Loucy (cell line): Measurements from ENCODE around the gene DBNDD1.

ENCODE experiments used
- H2AFZ ChIP-seq: fragments of 200-600 bp; sonication (generic); 2 replicates; pipeline ENCODE4 v1.6.0; 2016; ENCODE audit warnings: antibody characterized with exemption, mild to moderate bottlenecking, low read length, moderate library complexity
- H3F3A ChIP-seq: fragments of 200-600 bp; 2 replicates; pipeline ENCODE4 v1.6.0; 2016; ENCODE audit warnings: antibody characterized with exemption, low read depth, mild to moderate bottlenecking
- H3K27me3 ChIP-seq: fragments of 200-600 bp; sonication (generic); 2 replicates; pipeline ENCODE4 v1.6.1; 2014; ENCODE audit warnings: low read length, mild to moderate bottlenecking; ENCODE audit not compliant: insufficient read depth, poor library complexity, severe bottlenecking
- H3K36me3 ChIP-seq: fragments of 200-600 bp; sonication (generic); 2 replicates; pipeline ENCODE4 v1.6.1; 2016; ENCODE audit warnings: low read length; ENCODE audit not compliant: insufficient read depth
- H3K4me1 ChIP-seq: fragments of 200-600 bp; sonication (generic); 2 replicates; pipeline ENCODE4 v1.5.1; 2014; ENCODE audit warnings: low read length, mild to moderate bottlenecking; ENCODE audit not compliant: insufficient read depth, poor library complexity, severe bottlenecking
- H3K4me2 ChIP-seq: fragments of 200-600 bp; sonication (generic); 2 replicates; pipeline ENCODE4 v1.6.0; 2014; ENCODE audit warnings: antibody characterized with exemption, low read length, low read depth, mild to moderate bottlenecking; ENCODE audit not compliant: poor library complexity, severe bottlenecking
- H3K4me3 ChIP-seq: fragments of 200-600 bp; sonication (generic); 2 replicates; pipeline ENCODE4 v1.5.1; 2014; ENCODE audit warnings: low read length, mild to moderate bottlenecking, mixed read lengths; ENCODE audit not compliant: poor library complexity, severe bottlenecking
- H3K79me2 ChIP-seq: fragments of 200-600 bp; sonication (generic); 2 replicates; pipeline ENCODE4 v1.6.1; 2014; ENCODE audit warnings: low read length; ENCODE audit not compliant: insufficient read depth
- H3K9ac ChIP-seq: fragments of 200-600 bp; sonication (generic); 2 replicates; pipeline ENCODE4 v1.6.0; 2014; ENCODE audit warnings: mild to moderate bottlenecking, low read depth, low read length, moderate library complexity; ENCODE audit not compliant: poor library complexity, severe bottlenecking
- H3K9me2 ChIP-seq: fragments of 200-600 bp; sonication (generic); replicated peaks from 2 replicates; pipeline ENCODE4 v1.6.1; 2016; ENCODE audit warnings: low read depth, low read length, mixed read lengths
- H3K9me3 ChIP-seq: fragments of 200-600 bp; sonication (generic); 2 replicates; pipeline ENCODE4 v1.6.1; 2014; ENCODE audit warnings: mild to moderate bottlenecking, antibody characterized with exemption, low read length, low read depth; ENCODE audit not compliant: insufficient read depth
- H4K20me1 ChIP-seq: fragments of 200-600 bp; sonication (generic); 2 replicates; pipeline ENCODE4 v1.6.0; 2014; ENCODE audit warnings: antibody characterized with exemption, low read length, mild to moderate bottlenecking; ENCODE audit not compliant: insufficient read depth, poor library complexity, severe bottlenecking
- EZH2phosphoT487 ChIP-seq: fragments of 200-600 bp; IDR thresholded peaks from 2 replicates; pipeline ENCODE4 v1.6.1; 2018; ENCODE audit warnings: antibody characterized with exemption, mild to moderate bottlenecking, moderate library complexity, borderline replicate concordance
- TF ChIP-seq, protein P1 (sequence below): fragments of 200-600 bp; sonication (generic); conservative IDR thresholded peaks from 2 replicates; pipeline ENCODE4 v1.5.1; 2014; ENCODE audit warnings: mild to moderate bottlenecking, antibody characterized with exemption, low read length

The DBNDD1 gene

DNA sequence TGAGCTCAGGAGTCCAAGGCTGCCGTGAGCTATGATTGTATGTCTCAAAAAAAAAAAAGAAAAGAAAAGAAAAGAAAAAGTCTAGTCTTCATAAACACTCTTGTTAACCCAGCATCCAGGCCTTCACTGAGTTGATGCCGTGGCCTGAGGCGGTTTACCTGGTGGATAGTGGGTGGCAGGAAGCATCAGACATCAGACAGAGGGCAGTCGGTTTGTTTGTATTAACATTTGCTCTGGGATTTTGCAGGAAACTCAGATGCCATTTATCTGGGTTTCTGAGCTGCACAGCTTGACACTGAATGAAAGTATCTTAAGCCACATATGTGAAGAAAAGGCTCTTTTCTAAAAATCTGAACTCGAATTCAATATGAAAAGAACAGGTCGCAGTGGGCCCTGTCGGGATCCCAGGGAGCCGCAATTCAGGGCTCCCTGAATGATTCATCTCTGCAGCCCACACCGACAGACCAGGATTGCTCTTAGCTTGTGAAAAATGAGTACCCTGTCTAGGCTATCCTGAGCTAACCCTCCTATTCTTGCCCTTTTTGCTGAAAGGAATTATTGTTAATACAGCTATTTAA is 1.1 kb upstream of the DBNDD1 start:
- H3K27me3 ChIP-seq, result no peaks in the 10 kb centered on the region
- no peak overlapping the region for H3K9ac ChIP-seq
- TF ChIP-seq EZH2phosphoT487, result no peak
- TF ChIP-seq, protein P1, sequence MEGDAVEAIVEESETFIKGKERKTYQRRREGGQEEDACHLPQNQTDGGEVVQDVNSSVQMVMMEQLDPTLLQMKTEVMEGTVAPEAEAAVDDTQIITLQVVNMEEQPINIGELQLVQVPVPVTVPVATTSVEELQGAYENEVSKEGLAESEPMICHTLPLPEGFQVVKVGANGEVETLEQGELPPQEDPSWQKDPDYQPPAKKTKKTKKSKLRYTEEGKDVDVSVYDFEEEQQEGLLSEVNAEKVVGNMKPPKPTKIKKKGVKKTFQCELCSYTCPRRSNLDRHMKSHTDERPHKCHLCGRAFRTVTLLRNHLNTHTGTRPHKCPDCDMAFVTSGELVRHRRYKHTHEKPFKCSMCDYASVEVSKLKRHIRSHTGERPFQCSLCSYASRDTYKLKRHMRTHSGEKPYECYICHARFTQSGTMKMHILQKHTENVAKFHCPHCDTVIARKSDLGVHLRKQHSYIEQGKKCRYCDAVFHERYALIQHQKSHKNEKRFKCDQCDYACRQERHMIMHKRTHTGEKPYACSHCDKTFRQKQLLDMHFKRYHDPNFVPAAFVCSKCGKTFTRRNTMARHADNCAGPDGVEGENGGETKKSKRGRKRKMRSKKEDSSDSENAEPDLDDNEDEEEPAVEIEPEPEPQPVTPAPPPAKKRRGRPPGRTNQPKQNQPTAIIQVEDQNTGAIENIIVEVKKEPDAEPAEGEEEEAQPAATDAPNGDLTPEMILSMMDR, result no peak
- H3K4me2 ChIP-seq, result peak overlapping the region; percentile 48
- no peaks in the 10 kb centered on the region for H4K20me1 ChIP-seq
- peaks cover 16% of the 10 kb centered on the region for H3K4me1 ChIP-seq
- no peaks in the 10 kb centered on the region for H3K9me2 ChIP-seq
- H3F3A ChIP-seq, result no peaks in the 10 kb centered on the region
- H3K4me3 ChIP-seq, result no peak overlapping the region
- no peak overlapping the region for H2AFZ ChIP-seq
- no peaks in the 10 kb centered on the region for H3K36me3 ChIP-seq
- H3K9me3 ChIP-seq, result no peaks in the 10 kb centered on the region
- H3K79me2 ChIP-seq, result no peaks in the 10 kb centered on the region

DNA sequence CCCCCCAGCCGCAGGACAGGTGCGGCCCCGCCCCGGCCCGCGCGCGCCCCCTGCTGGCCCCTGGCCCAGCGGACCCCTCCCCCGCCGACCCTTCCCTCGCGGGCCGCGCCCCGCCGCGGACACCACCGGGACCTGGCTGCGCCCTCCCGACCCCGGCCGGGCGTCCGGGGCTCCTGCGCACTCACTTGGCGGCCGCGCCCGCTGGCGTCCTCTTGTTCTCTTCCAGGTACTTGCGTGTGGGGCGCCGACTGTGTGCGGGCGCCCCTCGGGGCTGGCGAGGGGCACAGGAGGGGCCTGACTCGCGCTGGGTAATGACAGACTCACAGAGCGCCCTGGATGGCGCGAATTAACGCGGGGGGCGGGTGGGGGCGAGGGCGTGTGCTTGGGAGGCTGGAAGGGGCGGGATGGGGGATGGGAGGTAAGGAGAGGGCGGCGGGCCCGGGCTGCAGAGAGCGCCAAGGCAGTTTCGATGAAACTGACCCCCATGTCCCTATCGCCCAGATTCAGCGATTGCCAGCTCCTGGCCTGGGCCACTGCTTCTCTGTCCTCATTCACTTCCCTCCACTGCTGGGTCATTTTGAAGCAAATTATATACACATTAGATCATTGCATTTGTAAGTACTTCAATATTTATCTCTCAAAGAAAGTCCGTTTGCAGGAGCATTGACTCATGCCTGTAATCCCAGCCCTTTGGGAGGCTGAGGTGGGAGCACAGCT is 445 bp upstream of the DBNDD1 start:
- Histone ChIP-seq H3K9ac (no peak overlapping the region), H3K4me3 (peak overlapping the region; percentile 32)

DNA sequence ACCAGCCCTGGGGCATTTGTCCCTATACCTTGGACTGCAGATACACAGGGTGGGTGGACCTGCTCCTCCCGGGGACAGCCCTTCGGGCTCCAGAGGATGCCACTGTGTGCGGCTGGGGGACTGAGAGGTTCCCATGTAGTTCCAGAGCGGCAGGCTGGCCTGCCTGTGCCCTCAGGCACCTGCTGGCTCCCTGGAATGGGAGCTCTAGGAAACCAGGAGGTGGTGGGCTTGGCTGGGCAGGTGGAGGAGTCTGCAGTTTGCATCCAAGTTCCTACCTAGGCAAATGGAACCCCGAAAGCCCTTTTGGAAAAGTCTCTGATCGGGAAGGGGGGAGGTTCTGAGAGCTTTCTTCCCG is 982 bp downstream of the DBNDD1 start:
- no peaks in the 10 kb centered on the region for H3F3A ChIP-seq
- H3K4me2 ChIP-seq, result no peak overlapping the region
- H4K20me1 ChIP-seq, result no peaks in the 10 kb centered on the region
- peaks cover 16% of the 10 kb centered on the region for H3K4me1 ChIP-seq
- H3K9me3 ChIP-seq, result no peaks in the 10 kb centered on the region
- H3K36me3 ChIP-seq, result no peaks in the 10 kb centered on the region
- no peak overlapping the region for H3K9ac ChIP-seq
- H3K4me3 ChIP-seq, result no peak overlapping the region
- no peak for TF ChIP-seq EZH2phosphoT487
- TF ChIP-seq, protein P1, result no peak
- H3K27me3 ChIP-seq, result no peaks in the 10 kb centered on the region
- no peak overlapping the region for H2AFZ ChIP-seq
- no peaks in the 10 kb centered on the region for H3K79me2 ChIP-seq
- H3K9me2 ChIP-seq, result no peaks in the 10 kb centered on the region

More for the DNA sequence above, 445 bp upstream of the DBNDD1 start:
- TF ChIP-seq, protein P1, result no peak; the same call in 1 of the 2 replicates
- TF ChIP-seq EZH2phosphoT487, result no peak
- H3K9me3 ChIP-seq, result no peaks in the 10 kb centered on the region
- H3K36me3 ChIP-seq, result no peaks in the 10 kb centered on the region
- H3K27me3 ChIP-seq, result no peaks in the 10 kb centered on the region
- H3K4me1 ChIP-seq, result peaks cover 16% of the 10 kb centered on the region
- H3K9me2 ChIP-seq, result no peaks in the 10 kb centered on the region
- H3K4me2 ChIP-seq, result peak overlapping the region; percentile 48
- no peak overlapping the region for H2AFZ ChIP-seq
- no peaks in the 10 kb centered on the region for H3F3A ChIP-seq
- no peaks in the 10 kb centered on the region for H4K20me1 ChIP-seq
- no peaks in the 10 kb centered on the region for H3K79me2 ChIP-seq
